ES-I3 (cell line): Measurements from ENCODE around the gene ADGRD1.

Experiments
- H3K36me3 ChIP-seq: 2 replicates; pipeline ENCODE4 v1.6.1; 2013; ENCODE audit warnings: mild to moderate bottlenecking, low read length, control low read depth, moderate library complexity; ENCODE audit not compliant: insufficient read depth
- H3K4me1 ChIP-seq: 2 replicates; pipeline ENCODE4 v1.6.1; 2013; ENCODE audit warnings: mild to moderate bottlenecking, control low read depth, low read length; ENCODE audit not compliant: insufficient read depth
- H3K9ac ChIP-seq: 2 replicates; pipeline ENCODE4 v1.6.1; 2013; ENCODE audit warnings: low read depth, mild to moderate bottlenecking, low read length, moderate library complexity
- H3K9me3 ChIP-seq: 2 replicates; pipeline ENCODE4 v1.6.1; 2013; ENCODE audit warnings: mild to moderate bottlenecking, low read length, moderate library complexity; ENCODE audit not compliant: control insufficient read depth, insufficient read depth

The ADGRD1 gene

GRCh38 chr12:131141514-131141913, 187.8 kb downstream of the ADGRD1 start:
- no peaks in the 10 kb centered on the region for H3K9me3 ChIP-seq
- no peaks in the 10 kb centered on the region for H3K36me3 ChIP-seq
- 0 out of 2 replicates have a peak, but pooled peaks cover 6% of the 10 kb centered on the region for H3K4me1 ChIP-seq

GRCh38 chr12:131142891-131143657, 189.4 kb downstream of the ADGRD1 start:
- Histone ChIP-seq H3K9ac (no peak overlapping the region), H3K36me3 (no peaks in the 10 kb centered on the region), H3K4me1 (0 out of 2 replicates have a peak, but pooled peaks cover 6% of the 10 kb centered on the region), H3K9me3 (no peaks in the 10 kb centered on the region)

More at GRCh38 chr12:131141514-131141913, 187.8 kb downstream of the ADGRD1 start:
- no peak overlapping the region for H3K9ac ChIP-seq

- Histone ChIP-seq H3K9me3 (no peaks in the 10 kb centered on the region), H3K9ac (no peak overlapping the region), H3K36me3 (no peaks in the 10 kb centered on the region), H3K4me1 (0 out of 2 replicates have a peak, but pooled peaks cover 6% of the 10 kb centered on the region)
Measured at GRCh38 chr12:131146173-131146675, 192.5 kb downstream of the ADGRD1 start.

GRCh38 chr12:131147293-131147692, 193.6 kb downstream of the ADGRD1 start:
- Histone ChIP-seq H3K9ac (no peak overlapping the region), H3K9me3 (no peaks in the 10 kb centered on the region), H3K36me3 (no peaks in the 10 kb centered on the region), H3K4me1 (0 out of 2 replicates have a peak, but pooled peaks cover 6% of the 10 kb centered on the region)

GRCh38 chr12:131147894-131148293, 194.2 kb downstream of the ADGRD1 start:
- 0 out of 2 replicates have a peak, but pooled peaks cover 6% of the 10 kb centered on the region for H3K4me1 ChIP-seq

GRCh38 chr12:131151558-131152345, 198.0 kb downstream of the ADGRD1 start:
- Histone ChIP-seq H3K9me3 (no peaks in the 10 kb centered on the region), H3K36me3 (no peaks in the 10 kb centered on the region), H3K9ac (no peak overlapping the region), H3K4me1 (no peaks in the 10 kb centered on the region)

More at GRCh38 chr12:131147894-131148293, 194.2 kb downstream of the ADGRD1 start:
- Histone ChIP-seq H3K36me3 (no peaks in the 10 kb centered on the region), H3K9me3 (no peaks in the 10 kb centered on the region), H3K9ac (no peak overlapping the region)

GRCh38 chr12:131152587-131152986, 198.9 kb downstream of the ADGRD1 start:
- Histone ChIP-seq H3K36me3 (no peaks in the 10 kb centered on the region), H3K9me3 (no peaks in the 10 kb centered on the region), H3K4me1 (no peaks in the 10 kb centered on the region), H3K9ac (no peak overlapping the region)

GRCh38 chr12:131153016-131153415, 199.3 kb downstream of the ADGRD1 start:
- Histone ChIP-seq H3K36me3 (no peaks in the 10 kb centered on the region), H3K9me3 (no peaks in the 10 kb centered on the region), H3K4me1 (no peaks in the 10 kb centered on the region), H3K9ac (no peak overlapping the region)

- no peaks in the 10 kb centered on the region for H3K9me3 ChIP-seq
- no peaks in the 10 kb centered on the region for H3K36me3 ChIP-seq
- no peak overlapping the region for H3K9ac ChIP-seq
- no peaks in the 10 kb centered on the region for H3K4me1 ChIP-seq
Measured at GRCh38 chr12:131153956-131154355, 200.2 kb downstream of the ADGRD1 start.

GRCh38 chr12:131155131-131155530, 201.4 kb downstream of the ADGRD1 start:
- Histone ChIP-seq H3K9me3 (no peaks in the 10 kb centered on the region), H3K9ac (no peak overlapping the region), H3K4me1 (no peaks in the 10 kb centered on the region), H3K36me3 (no peaks in the 10 kb centered on the region)

GRCh38 chr12:131157743-131158142, 204.0 kb downstream of the ADGRD1 start:
- no peaks in the 10 kb centered on the region for H3K36me3 ChIP-seq
- no peak overlapping the region for H3K9ac ChIP-seq
- no peaks in the 10 kb centered on the region for H3K4me1 ChIP-seq
- no peaks in the 10 kb centered on the region for H3K9me3 ChIP-seq

GRCh38 chr12:131159660-131160059, 206.0 kb downstream of the ADGRD1 start:
- Histone ChIP-seq H3K36me3 (no peaks in the 10 kb centered on the region), H3K4me1 (no peaks in the 10 kb centered on the region), H3K9ac (no peak overlapping the region), H3K9me3 (no peaks in the 10 kb centered on the region)

GRCh38 chr12:131162113-131162512, 208.4 kb downstream of the ADGRD1 start:
- no peak overlapping the region for H3K9ac ChIP-seq
- H3K36me3 ChIP-seq: no peaks in the 10 kb centered on the region
- no peaks in the 10 kb centered on the region for H3K9me3 ChIP-seq
- H3K4me1 ChIP-seq: no peaks in the 10 kb centered on the region

GRCh38 chr12:131163189-131163738, 209.6 kb downstream of the ADGRD1 start:
- H3K9me3 ChIP-seq: no peaks in the 10 kb centered on the region
- H3K36me3 ChIP-seq: no peaks in the 10 kb centered on the region
- H3K4me1 ChIP-seq: no peaks in the 10 kb centered on the region
- H3K9ac ChIP-seq: no peak overlapping the region
